GM19438 (cell line): ENCODE results near the gene FCF1.
"Not testable (repeated sequence)": the region's sequence is repeated elsewhere in the genome, so short reads cannot be mapped to it uniquely, and the experiment has no call there.

Experiments
- ATAC-seq: cut with Tn5 transposase; IDR thresholded peaks from one replicate; pipeline ENCODE4 v1.9.1; 2021; ENCODE audit warnings: low read depth; ENCODE audit not compliant: unreplicated experiment

The FCF1 gene

DNA sequence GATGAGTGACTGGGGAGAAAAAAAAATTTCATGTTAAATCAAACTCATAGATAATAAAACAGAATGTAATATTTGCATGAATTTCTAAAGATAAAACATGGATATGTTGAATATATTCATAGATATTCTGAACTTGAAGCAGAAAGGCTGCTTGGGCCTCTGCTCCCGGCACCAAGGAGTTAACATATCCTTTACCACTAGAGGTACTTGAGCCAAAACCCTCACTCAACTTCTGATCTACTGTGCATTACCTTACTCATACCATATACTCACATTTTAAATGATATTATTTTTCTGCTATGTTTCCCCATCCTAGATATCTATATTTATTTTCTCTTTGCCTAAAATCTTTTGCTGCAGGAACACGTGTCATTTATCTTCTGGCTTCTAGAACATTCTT lies 15.0 kb upstream of the FCF1 start:
- no peak for ATAC-seq

DNA sequence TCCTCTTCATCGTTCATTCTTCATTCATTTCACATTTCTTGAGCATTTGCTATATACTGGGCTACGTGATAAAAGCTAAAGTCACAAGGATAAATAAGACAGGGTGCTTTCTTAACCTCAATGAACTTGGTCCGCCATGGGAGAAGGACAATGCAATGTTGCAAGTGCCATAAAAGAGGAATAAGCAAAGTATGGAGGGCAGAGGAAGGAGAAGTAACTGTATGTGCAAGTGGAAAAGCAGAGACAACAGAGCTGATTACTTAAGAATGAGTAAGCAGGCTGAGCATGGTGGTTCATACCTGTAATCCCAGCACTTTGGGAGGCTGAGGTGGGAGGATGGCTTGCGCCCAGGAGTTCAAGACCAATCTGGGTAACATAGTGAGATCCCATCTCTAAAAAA lies 14.5 kb upstream of the FCF1 start:
- no peak for ATAC-seq

DNA sequence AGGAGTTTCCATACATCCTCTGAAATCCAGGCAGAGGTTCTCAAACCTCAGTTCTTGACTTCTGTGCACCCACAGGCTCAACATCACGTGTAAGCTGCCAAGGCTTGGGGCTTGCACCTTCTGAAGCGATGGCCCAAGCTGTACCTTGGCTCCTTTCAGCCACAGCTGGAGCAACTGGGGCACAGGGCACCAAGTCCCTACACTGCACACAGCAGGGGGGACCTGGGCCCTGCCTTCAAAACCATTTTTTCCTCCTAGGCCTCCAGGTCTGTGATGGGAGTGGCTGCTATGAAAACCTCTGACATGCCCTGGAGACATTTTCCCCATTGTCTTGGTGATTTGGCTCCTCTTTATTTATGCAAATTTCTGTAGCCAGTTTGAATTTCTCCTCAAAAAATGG lies 10.7 kb upstream of the FCF1 start:
- no peak for ATAC-seq

DNA sequence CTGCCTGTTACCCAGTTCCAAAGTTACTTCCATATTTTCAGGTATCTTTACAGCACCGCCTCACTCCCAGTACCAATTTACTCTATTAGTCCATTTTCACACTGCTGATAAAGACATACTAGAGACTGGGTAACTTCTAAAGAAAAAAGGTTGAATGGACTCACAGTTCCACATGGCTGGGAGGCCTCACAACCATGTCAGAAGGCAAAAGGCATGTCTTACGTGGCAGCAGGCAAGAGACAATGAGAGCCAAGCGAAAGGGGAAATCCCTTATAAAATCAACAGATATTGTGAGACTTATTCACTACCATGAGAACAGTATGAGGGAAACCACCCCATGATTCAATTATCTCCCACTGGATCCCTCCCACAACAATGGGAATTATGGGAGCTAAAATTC lies 9.9 kb upstream of the FCF1 start:
- ATAC-seq: no peak

DNA sequence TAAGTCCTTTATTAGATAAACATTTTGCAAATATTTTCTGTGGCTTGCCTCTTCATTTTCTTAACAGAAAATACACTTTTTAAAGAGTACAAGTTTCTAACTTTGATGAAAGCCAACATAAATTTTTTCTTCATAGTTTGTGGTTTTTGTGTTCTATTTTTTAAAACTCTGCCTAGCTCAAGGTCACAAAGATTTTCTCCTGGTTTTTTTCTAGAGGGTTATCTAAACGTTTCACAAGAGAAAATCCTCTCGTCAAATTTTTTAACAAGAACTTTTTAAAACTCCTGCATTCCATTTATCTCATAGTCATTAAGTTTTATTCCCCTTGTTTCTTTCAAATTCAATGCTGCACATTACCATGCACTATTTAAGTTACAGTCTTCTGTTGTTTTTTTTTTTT lies 8.3 kb upstream of the FCF1 start:
- no peak for ATAC-seq

DNA sequence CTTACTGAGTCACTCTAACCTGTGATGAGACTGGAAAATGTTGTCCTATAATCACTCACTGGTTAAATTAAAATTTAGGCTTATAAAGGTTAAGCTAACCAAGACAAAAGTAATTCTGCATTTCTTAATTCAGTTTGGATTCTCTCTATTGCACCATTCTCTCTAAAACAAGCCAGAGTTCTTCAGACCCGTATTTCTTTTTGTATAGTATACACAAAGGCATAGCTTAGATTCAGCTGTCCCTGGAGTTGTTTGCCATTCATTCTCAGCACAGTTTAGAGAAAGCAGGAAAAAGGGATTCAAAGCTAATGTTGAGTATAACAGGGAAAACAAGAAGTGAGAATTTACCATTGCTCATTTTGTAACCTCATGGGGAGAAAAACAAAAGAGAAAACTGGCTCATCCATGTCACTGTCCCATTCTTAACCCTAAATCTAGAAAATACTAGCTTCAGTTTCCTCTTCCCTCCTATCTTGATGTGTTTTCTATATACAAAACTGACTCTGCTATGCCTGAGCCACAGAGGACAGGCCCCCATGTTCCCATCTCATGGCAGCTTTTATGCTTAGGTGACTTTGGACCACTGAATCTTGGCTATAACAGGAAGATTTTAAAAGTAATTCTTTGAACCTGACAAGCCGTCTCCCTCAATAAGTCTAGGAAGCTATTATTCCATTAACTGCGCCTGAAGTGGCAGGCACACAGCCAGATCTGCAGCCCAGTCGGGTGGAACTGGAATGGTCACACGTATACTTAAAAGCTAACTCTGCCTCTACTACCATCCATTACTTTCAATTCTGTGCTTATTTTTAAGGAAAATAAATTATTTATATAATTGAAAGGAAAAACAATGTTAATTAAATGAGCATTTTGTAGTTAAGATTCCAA lies 7.1 kb upstream of the FCF1 start:
- no peak for ATAC-seq

DNA sequence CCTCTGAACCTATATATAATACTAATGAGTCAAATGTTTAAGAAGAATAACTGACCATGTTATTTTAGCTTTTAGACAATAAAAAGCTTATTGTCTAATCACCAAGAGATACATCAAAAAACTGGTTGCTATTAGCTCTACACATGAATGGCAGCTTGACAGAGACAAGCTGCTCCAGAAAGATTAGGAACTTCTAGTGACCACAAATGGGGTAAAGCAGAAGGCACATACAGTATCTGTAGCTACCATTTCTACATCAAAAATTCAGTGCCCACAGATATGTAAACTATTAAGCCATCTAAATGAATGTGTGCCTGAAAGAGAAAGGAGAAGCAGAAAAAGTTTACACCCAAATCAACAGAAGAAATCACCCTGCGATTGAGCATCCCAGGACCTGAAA lies 2.5 kb upstream of the FCF1 start:
- no peak for ATAC-seq

DNA sequence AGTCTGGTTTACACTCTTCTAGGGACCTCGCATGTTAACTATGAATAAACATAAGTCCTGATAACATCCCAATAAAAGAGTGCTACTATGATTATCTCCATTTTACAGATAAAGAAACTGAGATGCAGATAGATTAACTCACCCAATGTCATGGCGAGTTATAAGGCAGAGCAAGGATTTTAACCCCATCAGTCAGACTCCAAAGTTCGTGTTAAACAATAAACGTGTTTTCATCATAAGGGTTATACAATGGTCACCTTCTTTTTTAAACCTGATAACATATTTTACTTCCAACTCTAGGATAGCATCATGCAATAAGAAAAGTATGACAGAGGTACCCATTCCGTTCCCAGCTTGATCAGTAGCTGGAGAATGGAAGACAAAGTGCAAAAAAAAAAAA lies 1.3 kb upstream of the FCF1 start:
- no peak for ATAC-seq

DNA sequence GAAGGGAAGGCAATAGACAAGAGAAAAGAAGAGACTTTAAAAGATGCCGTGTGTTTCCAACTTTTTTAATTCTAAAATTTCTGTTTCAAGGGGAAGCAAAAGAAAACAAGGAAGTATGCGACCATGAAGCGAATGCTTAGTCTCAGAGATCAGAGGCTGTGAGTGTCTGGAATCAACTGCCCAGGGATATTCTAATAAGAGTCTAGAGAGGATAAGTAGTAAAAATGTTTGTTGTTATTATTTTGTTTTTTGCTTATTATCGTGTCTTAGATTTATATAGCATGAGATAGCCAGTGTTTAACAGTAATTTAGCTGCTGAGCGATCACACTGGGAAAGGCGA lies 421 bp downstream of the FCF1 start:
- ATAC-seq: no peak

DNA sequence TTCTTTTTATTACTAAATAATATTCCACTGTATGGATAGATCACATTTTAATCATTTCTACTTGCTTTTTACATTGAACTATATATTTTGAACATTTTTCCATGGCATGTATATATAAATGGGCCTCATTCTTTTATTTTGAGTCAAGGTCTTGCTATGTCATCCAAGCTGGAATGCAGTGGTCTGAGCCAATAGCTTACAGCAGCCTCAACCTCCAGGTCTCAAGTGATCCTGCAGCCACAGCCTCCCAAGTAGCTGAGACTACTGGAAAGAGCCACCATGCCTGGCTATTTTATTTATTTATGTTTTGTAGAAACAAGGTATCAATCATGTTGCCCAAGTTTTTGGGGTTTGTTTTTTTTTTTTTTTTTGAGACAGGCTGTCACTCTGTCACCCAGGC lies 7.6 kb downstream of the FCF1 start:
- ATAC-seq: no peak

DNA sequence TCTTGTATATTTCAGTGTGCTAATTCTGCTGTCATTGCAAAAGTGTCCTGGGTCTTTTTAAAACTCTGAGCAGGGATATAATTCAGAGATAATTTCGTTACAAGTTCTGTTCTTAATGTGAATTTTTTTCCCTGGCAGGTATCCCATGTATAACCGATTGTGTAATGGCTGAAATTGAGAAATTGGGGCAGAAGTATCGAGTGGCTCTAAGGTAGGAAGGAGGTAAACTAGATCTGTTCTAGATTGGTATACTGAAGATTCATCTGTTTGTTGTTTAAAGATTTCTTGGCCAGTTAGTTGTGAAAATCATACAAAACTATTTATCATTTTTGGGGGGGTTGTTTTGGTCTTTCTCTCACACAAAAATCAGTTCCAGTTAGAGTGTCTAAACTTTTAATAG lies 10.2 kb downstream of the FCF1 start:
- ATAC-seq: no peak

DNA sequence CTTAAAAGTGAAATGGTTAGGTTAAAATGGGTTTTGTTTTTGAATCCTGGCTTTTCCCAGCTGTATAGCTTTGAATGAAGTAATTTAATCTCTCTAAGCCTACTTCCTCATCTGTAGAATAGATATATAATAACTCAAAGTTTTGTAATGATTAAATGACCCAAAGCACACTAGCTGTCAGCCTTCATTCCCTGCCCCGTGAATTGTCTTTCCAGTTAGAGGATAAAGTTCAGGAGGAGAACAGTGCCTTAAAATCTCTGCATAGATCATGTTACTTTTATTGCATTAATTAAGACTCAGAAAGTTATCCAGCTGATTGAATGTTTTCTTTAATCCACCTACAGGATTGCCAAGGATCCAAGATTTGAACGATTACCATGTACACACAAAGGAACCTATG lies 19.4 kb downstream of the FCF1 start:
- ATAC-seq: no peak

DNA sequence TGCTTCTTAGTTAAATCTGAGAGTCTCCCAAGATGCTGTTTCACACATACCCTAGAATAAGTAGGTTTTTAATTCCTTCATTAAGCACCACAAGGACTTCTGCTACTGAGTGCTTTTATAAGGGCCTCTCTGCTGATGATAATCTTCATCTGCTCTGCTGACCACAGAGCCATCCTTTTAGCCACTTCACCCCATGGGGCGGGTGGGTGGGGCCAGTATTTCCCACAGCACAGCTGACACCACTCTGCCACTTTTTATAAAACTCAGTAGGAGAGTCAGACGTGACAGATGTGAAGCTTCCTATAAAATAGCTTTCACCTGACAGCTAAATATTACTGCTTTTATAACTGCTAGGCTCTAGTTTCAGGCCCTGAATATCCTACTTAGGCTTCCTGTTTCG lies 20.3 kb downstream of the FCF1 start:
- no peak for ATAC-seq

DNA sequence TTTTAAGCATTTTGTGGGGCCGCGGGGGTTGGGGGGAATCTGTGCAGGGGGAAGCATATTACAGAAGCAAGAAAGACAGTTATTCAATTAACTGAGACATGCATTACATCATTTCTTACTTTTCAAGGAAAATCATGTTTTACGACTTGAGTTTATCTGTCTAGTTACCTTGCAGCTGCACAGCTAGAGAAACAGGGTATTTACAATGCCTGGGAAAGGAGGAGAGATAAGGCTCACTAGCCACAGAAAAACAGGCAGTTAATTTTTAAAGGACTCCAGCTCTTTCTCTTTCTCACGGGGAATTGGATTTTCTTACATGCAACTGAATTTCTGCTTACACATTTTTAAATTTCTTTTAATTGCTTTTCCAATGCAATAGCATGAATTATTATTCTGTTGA lies 22.2 kb downstream of the FCF1 start:
- ATAC-seq: no peak

DNA sequence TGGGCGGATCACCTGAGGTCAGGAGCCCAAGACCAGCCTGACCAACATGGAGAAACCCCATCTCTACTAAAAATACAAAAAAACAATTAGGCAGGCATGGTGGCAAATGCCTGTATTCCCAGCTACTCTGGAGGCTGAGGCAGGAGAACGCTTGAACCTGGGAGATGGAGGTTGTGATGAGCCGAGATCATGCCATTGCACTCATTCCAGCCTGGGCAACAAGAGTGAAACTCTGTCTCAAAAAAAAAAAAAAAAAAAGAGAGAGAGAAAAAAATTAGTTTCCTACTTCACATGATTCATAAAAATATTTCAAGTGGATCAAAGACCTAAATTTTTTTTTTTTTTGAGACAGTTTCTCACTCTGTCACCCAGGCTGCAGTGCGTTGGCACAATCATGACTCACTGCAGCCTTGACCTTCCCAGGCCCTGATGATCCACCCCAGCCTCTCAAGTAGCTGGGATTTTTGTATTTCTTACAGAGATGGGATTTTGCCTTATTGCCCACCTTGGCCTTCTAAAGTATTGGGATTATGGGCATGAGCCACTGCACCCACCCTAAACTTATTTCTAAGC lies 24.9 kb downstream of the FCF1 start:
- no peak for ATAC-seq

DNA sequence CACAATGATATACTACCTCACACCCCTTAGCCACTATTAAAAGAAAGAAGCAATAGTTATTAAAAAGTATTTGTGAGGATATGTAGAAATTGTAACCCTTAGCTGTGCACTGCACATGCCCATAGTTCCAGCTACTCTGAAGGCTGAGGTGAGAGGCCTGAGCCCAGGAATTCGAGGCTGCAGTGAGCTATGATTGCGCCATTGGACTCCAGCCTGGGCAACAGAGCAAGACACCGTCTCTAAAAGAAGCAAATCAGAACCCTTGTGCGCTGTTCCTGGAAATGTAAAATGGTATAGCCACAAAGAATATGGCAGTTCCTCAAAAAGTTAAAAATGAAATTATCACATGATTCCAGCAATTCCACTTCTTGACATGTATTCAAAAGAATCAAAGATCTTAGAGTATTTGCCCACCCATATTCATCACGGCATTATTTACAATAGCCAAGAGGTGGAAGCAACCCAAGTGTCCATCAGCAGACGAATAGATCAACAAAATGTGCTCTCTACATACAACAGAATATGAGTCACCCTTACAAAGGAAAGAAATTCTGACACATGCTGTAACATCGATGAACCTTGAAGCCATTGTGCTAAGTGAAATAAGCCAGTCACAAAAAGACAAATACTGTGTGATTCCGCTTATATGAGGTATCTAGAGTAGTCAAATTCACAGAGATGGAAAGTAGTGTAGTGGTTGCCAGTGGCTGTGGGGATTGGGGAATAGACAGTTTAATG lies 26.5 kb downstream of the FCF1 start:
- ATAC-seq: no peak

DNA sequence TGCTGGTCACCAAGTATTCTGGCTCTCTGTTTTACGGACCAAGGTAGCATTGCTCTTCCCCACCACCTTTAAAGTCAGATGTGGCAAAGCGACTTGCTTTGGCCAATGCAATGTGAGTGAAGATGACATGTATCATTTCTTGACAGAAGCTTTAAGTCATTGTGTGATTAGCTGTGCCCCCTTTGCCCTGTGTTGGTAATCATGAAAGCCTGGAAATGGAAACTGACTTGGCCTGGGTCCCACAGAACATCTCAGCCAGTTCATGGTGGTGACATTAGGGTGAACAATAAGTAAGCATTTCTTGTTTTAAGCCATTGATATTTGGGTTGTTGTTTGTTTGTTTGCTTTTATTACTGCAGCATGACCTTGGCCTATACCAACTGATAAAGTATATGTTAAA lies 34.3 kb downstream of the FCF1 start:
- no peak for ATAC-seq

DNA sequence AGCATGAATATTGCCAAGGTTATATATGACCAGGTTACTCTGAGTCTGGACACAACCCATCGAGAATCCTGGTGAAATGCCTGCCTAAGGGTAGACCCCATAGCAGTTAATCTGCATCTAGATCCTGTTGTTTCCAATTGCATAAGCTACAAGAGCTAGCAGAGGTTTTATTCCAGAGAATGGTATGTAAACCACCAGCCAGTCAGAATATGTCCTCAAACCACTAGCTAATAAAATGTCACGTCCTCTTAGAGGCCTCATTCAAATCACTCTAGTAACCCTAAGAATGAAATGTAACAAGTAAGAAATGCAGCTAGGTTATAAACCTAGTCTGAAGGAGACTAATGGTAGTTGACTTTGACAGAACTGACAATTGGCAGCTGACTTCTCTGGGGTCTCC lies 41.2 kb downstream of the FCF1 start:
- no peak for ATAC-seq

DNA sequence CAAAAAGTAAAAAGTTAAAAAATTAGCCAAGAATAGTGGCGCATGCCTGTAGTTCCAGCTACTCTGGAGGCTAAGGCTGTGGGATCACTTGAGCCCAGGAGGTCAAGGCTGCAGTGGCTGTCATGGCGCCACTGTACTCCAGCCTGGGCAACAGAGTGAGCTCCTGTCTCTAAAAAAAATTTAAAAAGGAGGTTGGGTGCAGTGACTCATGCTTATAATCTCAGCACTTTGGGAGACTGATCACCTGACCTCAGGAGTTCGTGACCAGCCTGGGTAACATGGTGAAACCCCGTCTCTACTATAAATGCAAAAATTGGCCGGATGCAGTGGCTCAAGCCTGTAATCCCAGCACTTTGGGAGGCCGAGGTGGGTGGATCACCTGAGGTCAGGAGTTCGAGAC lies 42.0 kb downstream of the FCF1 start:
- ATAC-seq: no peak

DNA sequence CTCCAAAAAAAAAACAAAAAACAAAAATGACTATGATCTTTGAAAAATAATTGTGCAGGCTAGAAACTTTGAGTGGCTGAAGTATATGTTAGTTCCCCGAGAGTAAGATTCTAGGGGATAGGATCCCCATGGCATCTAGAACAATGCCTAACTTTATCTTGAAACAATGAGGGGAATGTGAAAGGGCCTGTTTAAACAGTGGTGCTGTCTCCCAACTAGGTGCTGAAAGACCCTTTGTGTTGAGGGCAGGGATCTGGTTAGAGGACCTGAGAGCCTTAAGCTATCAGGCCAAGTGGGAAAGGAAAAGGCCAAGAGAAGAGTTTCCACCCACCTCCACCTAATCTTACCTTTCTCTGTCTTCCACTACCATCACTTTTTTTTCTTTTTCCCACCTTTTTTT lies 43.4 kb downstream of the FCF1 start:
- no peak for ATAC-seq

DNA sequence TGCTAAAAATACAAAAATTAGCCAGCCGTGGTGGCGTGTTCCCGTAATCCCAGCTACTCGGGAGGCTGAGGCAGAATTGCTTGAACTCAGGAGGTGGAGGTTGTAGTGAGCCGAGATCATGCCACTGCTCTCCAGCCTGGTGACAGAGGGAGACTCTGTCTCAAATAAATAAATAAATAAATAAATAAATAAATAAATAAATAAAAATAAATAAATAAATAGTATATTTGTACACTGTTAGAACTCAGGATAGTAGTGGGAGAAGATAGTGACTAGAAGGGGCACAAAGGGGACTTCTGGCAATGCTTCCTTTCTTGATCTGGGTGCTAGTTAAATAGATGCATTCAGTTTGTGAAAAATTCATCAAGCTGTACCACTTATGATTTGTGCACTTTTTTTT lies 45.6 kb downstream of the FCF1 start:
- ATAC-seq: not testable (repeated sequence)
